Measurements from ENCODE around the gene MGAT4A. TPM values are rescaled to one million over a fixed set of nuclear protein-coding genes. Genes with fewer than 3 reads are reported as not detected.

MGAT4A gene
- total and polyA plus RNA-seq, 2 experiments from 2014 or later = 4.4 to 5.6 TPM

- TF ChIP-seq ZNF331 (CRISPR knock-in tag; IDR thresholded peaks at IDR 0.05; ENCODE audit: low read depth) = no peak
Measured at GRCh38 chr2:98778741-98779483, 48.0 kb upstream of the MGAT4A start (continued).

- Mint-ChIP-seq H3K4me1 (peaks cover 13% of the 10 kb centered on the region), H3K36me3 (ENCODE audit: low read depth) (peaks cover 5% of the 10 kb centered on the region; the same call in 2 of the 3 replicates), H3K27me3 (ENCODE audit: insufficient read depth, low read depth, poor library complexity) (peaks cover 7% of the 10 kb centered on the region), H3K9me3 (peaks cover 16% of the 10 kb centered on the region), H3K27ac (no peak overlapping the region), H3K4me3 (no peak overlapping the region)
- Histone ChIP-seq H3K27me3 (ENCODE audit: insufficient read depth) (no peaks in the 10 kb centered on the region), H3K27ac (ENCODE audit: low read depth) (no peak overlapping the region), H3K4me3 (no peak overlapping the region), H3K4me2 (no peak overlapping the region), H3K9me2 (ENCODE audit: insufficient read depth) (peaks cover 12% of the 10 kb centered on the region), H4K20me1 (replicated peaks; ENCODE audit: insufficient read depth) (no peaks in the 10 kb centered on the region), H3K4me1 (ENCODE audit: insufficient read depth) (peaks cover 5% of the 10 kb centered on the region), H3K36me3 (ENCODE audit: insufficient read depth) (no peaks in the 10 kb centered on the region), H3K79me2 (replicated peaks; ENCODE audit: insufficient read depth) (no peaks in the 10 kb centered on the region), H2AFZ (no peak overlapping the region), H3F3A (replicated peaks; ENCODE audit: low read depth) (no peaks in the 10 kb centered on the region)
- no peak for DNase-seq (ENCODE audit: low spot score)
- no peak for ATAC-seq
- TF ChIP-seq ETS1 (IDR thresholded peaks at IDR 0.05) (no peak), EZH2 (IDR thresholded peaks at IDR 0.05; ENCODE audit: low read depth, unreplicated experiment) (no peak), EZH2phosphoT487 (IDR thresholded peaks at IDR 0.05; ENCODE audit: unreplicated experiment) (no peak), CREB1 (CRISPR knock-in tag; IDR thresholded peaks at IDR 0.05; ENCODE audit: low read depth) (no peak), ZNF331 (CRISPR knock-in tag; IDR thresholded peaks at IDR 0.05; ENCODE audit: low read depth) (no peak), STAT1 (IDR thresholded peaks at IDR 0.05; ENCODE audit: unreplicated experiment) (no peak), REST (IDR thresholded peaks at IDR 0.05; ENCODE audit: unreplicated experiment) (no peak), NANOG (IDR thresholded peaks at IDR 0.05; ENCODE audit: borderline replicate concordance) (no peak), POLR2AphosphoS5 (IDR thresholded peaks at IDR 0.05; ENCODE audit: low read depth) (no peak), CTCF (conservative IDR thresholded peaks at IDR 0.05; ENCODE audit: low read depth in 2 of 2) (no peak)
Measured at GRCh38 chr2:98778151-98778550, 47.2 kb upstream of the MGAT4A start.

Measured in GM23338 (cell line).